GM23338 (cell line): ENCODE results near the gene EGF. TPM values are rescaled to one million over a fixed set of nuclear protein-coding genes. Genes with fewer than 3 reads are reported as not detected.

ENCODE experiments used
- ATAC-seq: fragments of 200-7000 bp; cut with Tn5 transposase; 3 replicates; pipeline ENCODE4 v1.9.1; 2020
- DNase-seq: peaks from one replicate; pipeline ENCODE4 v3.0.0-alpha.2; 2015; ENCODE audit warnings: low spot score
- H2AFZ ChIP-seq: fragments of 200-600 bp; sonication (generic); 2 replicates; pipeline ENCODE4 v1.8.0; 2016; ENCODE audit warnings: antibody characterized with exemption, mild to moderate bottlenecking, moderate library complexity
- H3F3A ChIP-seq: fragments of 200-600 bp; sonication (generic); replicated peaks from 2 replicates; pipeline ENCODE4 v1.8.0; 2017; ENCODE audit warnings: antibody characterized with exemption, mixed run types, low read depth
- H3K27ac ChIP-seq: fragments of 200-600 bp; sonication (generic); 2 replicates; pipeline ENCODE4 v1.6.1; 2016; ENCODE audit warnings: low read depth
- H3K27me3 ChIP-seq: fragments of 200-600 bp; sonication (generic); 2 replicates; pipeline ENCODE4 v1.8.0; 2016; ENCODE audit warnings: mild to moderate bottlenecking, mixed run types, moderate library complexity; ENCODE audit not compliant: insufficient read depth
- H3K36me3 ChIP-seq: fragments of 200-600 bp; sonication (generic); 2 replicates; pipeline ENCODE4 v1.8.0; 2016; ENCODE audit warnings: mild to moderate bottlenecking; ENCODE audit not compliant: insufficient read depth
- H3K4me1 ChIP-seq: fragments of 200-600 bp; sonication (generic); 2 replicates; pipeline ENCODE4 v1.8.0; 2016; ENCODE audit warnings: mild to moderate bottlenecking, moderate library complexity; ENCODE audit not compliant: insufficient read depth
- H3K4me2 ChIP-seq: fragments of 200-600 bp; sonication (generic); 2 replicates; pipeline ENCODE4 v1.7.1; 2017; ENCODE audit warnings: mixed run types
- H3K4me3 ChIP-seq: fragments of 200-600 bp; sonication (generic); 2 replicates; pipeline ENCODE4 v1.6.1; 2016; ENCODE audit warnings: mixed run types
- H3K79me2 ChIP-seq: fragments of 200-600 bp; sonication (generic); replicated peaks from 2 replicates; pipeline ENCODE4 v1.8.0; 2017; ENCODE audit warnings: mild to moderate bottlenecking; ENCODE audit not compliant: insufficient read depth
- H3K9me2 ChIP-seq: fragments of 200-600 bp; sonication (generic); 2 replicates; pipeline ENCODE4 v1.8.0; 2017; ENCODE audit not compliant: insufficient read depth
- H4K20me1 ChIP-seq: fragments of 200-600 bp; sonication (generic); replicated peaks from 2 replicates; pipeline ENCODE4 v1.8.0; 2017; ENCODE audit warnings: mild to moderate bottlenecking; ENCODE audit not compliant: insufficient read depth
- H3K27ac Mint-ChIP-seq: 2 replicates; pipeline ENCODE4 v1.8.0; 2020; ENCODE audit warnings: inconsistent platforms, mild to moderate bottlenecking, moderate library complexity, mixed read lengths
- H3K27me3 Mint-ChIP-seq: 3 replicates; pipeline ENCODE4 v1.8.0; 2022; ENCODE audit warnings: low read depth, mild to moderate bottlenecking, moderate library complexity, mixed read lengths, inconsistent platforms; ENCODE audit not compliant: insufficient read depth, poor library complexity
- H3K36me3 Mint-ChIP-seq: 3 replicates; pipeline ENCODE4 v1.8.0; 2021; ENCODE audit warnings: low read depth, mild to moderate bottlenecking, inconsistent platforms, moderate library complexity, mixed read lengths
- H3K4me1 Mint-ChIP-seq: 3 replicates; pipeline ENCODE4 v1.8.0; 2020; ENCODE audit warnings: mild to moderate bottlenecking, inconsistent platforms, mixed read lengths
- H3K4me3 Mint-ChIP-seq: 3 replicates; pipeline ENCODE4 v1.8.0; 2021; ENCODE audit warnings: moderate library complexity, mild to moderate bottlenecking, inconsistent platforms, mixed read lengths
- H3K9me3 Mint-ChIP-seq: 3 replicates; pipeline ENCODE4 v1.8.0; 2020; ENCODE audit warnings: moderate library complexity, mild to moderate bottlenecking, inconsistent platforms, mixed read lengths
- EZH2phosphoT487 ChIP-seq: fragments of 200-600 bp; sonication (generic); IDR thresholded peaks from one replicate; pipeline ENCODE4 v1.8.1; 2018; ENCODE audit warnings: antibody characterized with exemption; ENCODE audit not compliant: unreplicated experiment
- STAT1 ChIP-seq: IDR thresholded peaks from one replicate; pipeline ENCODE4 v1.6.1; 2016; ENCODE audit warnings: antibody characterized with exemption; ENCODE audit not compliant: unreplicated experiment
- ZNF114 ChIP-seq: fragments of 250-450 bp; sonication (Bioruptor Pico); IDR thresholded peaks from 2 replicates; pipeline ENCODE4 v1.5.0; 2020; ENCODE audit warnings: mild to moderate bottlenecking, moderate library complexity
- ZNF331 ChIP-seq: fragments of 250-450 bp; sonication (Bioruptor Pico); IDR thresholded peaks from 2 replicates; pipeline ENCODE4 v1.5.0; 2020; ENCODE audit warnings: low read depth, mild to moderate bottlenecking, moderate library complexity
- polyA plus RNA-seq: library from polyadenylated mRNA; unstranded; fragments of >200 nt; fragmentation: Nextera tagmentation; extraction: Ambion mirVana; gene quantifications from 2 replicates; pipeline ENCODE4 v1.2.1, GENCODE V29; 2016
- total RNA-seq: library from RNA; depleted of rRNA; stranded (reverse); fragments of >200 nt; shearing (Covaris generic); gene quantifications from 2 replicates; pipeline ENCODE4 v1.2.3, GENCODE V29; 2014
- TF ChIP-seq, protein P1 (sequence below): IDR thresholded peaks from one replicate; pipeline ENCODE4 v1.6.1; 2018; ENCODE audit warnings: antibody characterized with exemption; ENCODE audit not compliant: unreplicated experiment
- TF ChIP-seq, protein P2 (sequence below), 2 experiments: fragments of 200-600 bp in 1 of 2; sonication (generic) in 1 of 2; conservative IDR thresholded peaks; 2 replicates each; pipeline versions ENCODE4 v1.5.1 to v1.6.1; 2016 to 2017; ENCODE audit warnings: antibody characterized with exemption in 2 of 2, low read depth in 2 of 2, mild to moderate bottlenecking in 2 of 2, moderate library complexity in 1 of 2

EGF gene
- total and polyA plus RNA-seq, 2 experiments from 2014 or later, result 1.4 to 3.0 TPM

GRCh38 chr4:109994415-109994827 lies 81.7 kb downstream of the EGF start (continued):
- TF ChIP-seq ZNF114 (CRISPR knock-in tag) (no peak), EZH2phosphoT487 (no peak), STAT1 (no peak)
- TF ChIP-seq, protein P1, sequence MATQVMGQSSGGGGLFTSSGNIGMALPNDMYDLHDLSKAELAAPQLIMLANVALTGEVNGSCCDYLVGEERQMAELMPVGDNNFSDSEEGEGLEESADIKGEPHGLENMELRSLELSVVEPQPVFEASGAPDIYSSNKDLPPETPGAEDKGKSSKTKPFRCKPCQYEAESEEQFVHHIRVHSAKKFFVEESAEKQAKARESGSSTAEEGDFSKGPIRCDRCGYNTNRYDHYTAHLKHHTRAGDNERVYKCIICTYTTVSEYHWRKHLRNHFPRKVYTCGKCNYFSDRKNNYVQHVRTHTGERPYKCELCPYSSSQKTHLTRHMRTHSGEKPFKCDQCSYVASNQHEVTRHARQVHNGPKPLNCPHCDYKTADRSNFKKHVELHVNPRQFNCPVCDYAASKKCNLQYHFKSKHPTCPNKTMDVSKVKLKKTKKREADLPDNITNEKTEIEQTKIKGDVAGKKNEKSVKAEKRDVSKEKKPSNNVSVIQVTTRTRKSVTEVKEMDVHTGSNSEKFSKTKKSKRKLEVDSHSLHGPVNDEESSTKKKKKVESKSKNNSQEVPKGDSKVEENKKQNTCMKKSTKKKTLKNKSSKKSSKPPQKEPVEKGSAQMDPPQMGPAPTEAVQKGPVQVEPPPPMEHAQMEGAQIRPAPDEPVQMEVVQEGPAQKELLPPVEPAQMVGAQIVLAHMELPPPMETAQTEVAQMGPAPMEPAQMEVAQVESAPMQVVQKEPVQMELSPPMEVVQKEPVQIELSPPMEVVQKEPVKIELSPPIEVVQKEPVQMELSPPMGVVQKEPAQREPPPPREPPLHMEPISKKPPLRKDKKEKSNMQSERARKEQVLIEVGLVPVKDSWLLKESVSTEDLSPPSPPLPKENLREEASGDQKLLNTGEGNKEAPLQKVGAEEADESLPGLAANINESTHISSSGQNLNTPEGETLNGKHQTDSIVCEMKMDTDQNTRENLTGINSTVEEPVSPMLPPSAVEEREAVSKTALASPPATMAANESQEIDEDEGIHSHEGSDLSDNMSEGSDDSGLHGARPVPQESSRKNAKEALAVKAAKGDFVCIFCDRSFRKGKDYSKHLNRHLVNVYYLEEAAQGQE, result no peak

GRCh38 chr4:109996526-109996925 lies 83.8 kb downstream of the EGF start:
- no peak overlapping the region for H3K27ac ChIP-seq
- H4K20me1 ChIP-seq, result no peaks in the 10 kb centered on the region
- no peaks in the 10 kb centered on the region for H3F3A ChIP-seq
- no peak overlapping the region for H2AFZ ChIP-seq
- ATAC-seq (no peak), DNase-seq (no peak)
- Mint-ChIP-seq H3K36me3 (no peaks in the 10 kb centered on the region), H3K4me1 (no peaks in the 10 kb centered on the region), H3K4me3 (no peak overlapping the region), H3K9me3 (no peaks in the 10 kb centered on the region), H3K27me3 (no peaks in the 10 kb centered on the region), H3K27ac (no peak overlapping the region)
- H3K4me1 ChIP-seq, result no peaks in the 10 kb centered on the region
- H3K4me2 ChIP-seq, result no peak overlapping the region
- no peaks in the 10 kb centered on the region for H3K27me3 ChIP-seq
- TF ChIP-seq ZNF114 (CRISPR knock-in tag) (no peak), ZNF331 (CRISPR knock-in tag) (no peak)
- TF ChIP-seq, protein P2, sequence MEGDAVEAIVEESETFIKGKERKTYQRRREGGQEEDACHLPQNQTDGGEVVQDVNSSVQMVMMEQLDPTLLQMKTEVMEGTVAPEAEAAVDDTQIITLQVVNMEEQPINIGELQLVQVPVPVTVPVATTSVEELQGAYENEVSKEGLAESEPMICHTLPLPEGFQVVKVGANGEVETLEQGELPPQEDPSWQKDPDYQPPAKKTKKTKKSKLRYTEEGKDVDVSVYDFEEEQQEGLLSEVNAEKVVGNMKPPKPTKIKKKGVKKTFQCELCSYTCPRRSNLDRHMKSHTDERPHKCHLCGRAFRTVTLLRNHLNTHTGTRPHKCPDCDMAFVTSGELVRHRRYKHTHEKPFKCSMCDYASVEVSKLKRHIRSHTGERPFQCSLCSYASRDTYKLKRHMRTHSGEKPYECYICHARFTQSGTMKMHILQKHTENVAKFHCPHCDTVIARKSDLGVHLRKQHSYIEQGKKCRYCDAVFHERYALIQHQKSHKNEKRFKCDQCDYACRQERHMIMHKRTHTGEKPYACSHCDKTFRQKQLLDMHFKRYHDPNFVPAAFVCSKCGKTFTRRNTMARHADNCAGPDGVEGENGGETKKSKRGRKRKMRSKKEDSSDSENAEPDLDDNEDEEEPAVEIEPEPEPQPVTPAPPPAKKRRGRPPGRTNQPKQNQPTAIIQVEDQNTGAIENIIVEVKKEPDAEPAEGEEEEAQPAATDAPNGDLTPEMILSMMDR (conservative IDR thresholded peaks at IDR 0.05; ENCODE audit: low read depth in 2 of 2), result no peak
- no peak overlapping the region for H3K4me3 ChIP-seq
- no peaks in the 10 kb centered on the region for H3K36me3 ChIP-seq
- no peaks in the 10 kb centered on the region for H3K79me2 ChIP-seq
- H3K9me2 ChIP-seq, result no peaks in the 10 kb centered on the region

GRCh38 chr4:109998867-109999584 lies 86.3 kb downstream of the EGF start:
- H3K4me1 ChIP-seq, result no peaks in the 10 kb centered on the region
- Mint-ChIP-seq H3K4me3 (no peak overlapping the region), H3K36me3 (no peaks in the 10 kb centered on the region), H3K27me3 (no peaks in the 10 kb centered on the region), H3K4me1 (no peaks in the 10 kb centered on the region), H3K9me3 (no peaks in the 10 kb centered on the region), H3K27ac (no peak overlapping the region)
- no peaks in the 10 kb centered on the region for H3K27me3 ChIP-seq
- TF ChIP-seq, protein P2 (conservative IDR thresholded peaks at IDR 0.05; ENCODE audit: low read depth in 2 of 2), result peak; percentile 75 to 79
- no peak for TF ChIP-seq EZH2phosphoT487
- H3K36me3 ChIP-seq, result no peaks in the 10 kb centered on the region
- peak; percentile 81 for DNase-seq
- H3K9me2 ChIP-seq, result no peaks in the 10 kb centered on the region
- H3K4me3 ChIP-seq, result no peak overlapping the region
- no peaks in the 10 kb centered on the region for H3F3A ChIP-seq
- peak; percentile 69 for ATAC-seq
- no peaks in the 10 kb centered on the region for H4K20me1 ChIP-seq
- no peak overlapping the region for H3K27ac ChIP-seq
- no peak overlapping the region for H2AFZ ChIP-seq
- no peak overlapping the region for H3K4me2 ChIP-seq
- H3K79me2 ChIP-seq, result no peaks in the 10 kb centered on the region
